GM21381 (cell line): ENCODE data around the gene MFSD8.
"Not testable (repeated sequence)": the region's sequence is repeated elsewhere in the genome, so short reads cannot be mapped to it uniquely, and the experiment has no call there.

Experiments used
- ATAC-seq: cut with Tn5 transposase; IDR thresholded peaks from one replicate; pipeline ENCODE4 v1.9.1; 2021; ENCODE audit warnings: mild to moderate bottlenecking, moderate library complexity; ENCODE audit not compliant: unreplicated experiment

The MFSD8 gene

GRCh38 chr4:127965062-127965802, at the start of gene MFSD8, which contains the start of gene ABHD18:
Gene MFSD8 (minus strand): TSS chr4:127965173. CDS start chr4:127965133, 40 bp downstream.
Gene ABHD18 (plus strand): TSS chr4:127965406. CDS start chr4:127982956, 17,550 bp downstream.
- peak; percentile 95 for ATAC-seq

GRCh38 chr4:128009428-128009827, 44.5 kb upstream of the MFSD8 start:
- ATAC-seq = no peak

- no peak for ATAC-seq
Measured at GRCh38 chr4:128006592-128006991, 41.6 kb upstream of the MFSD8 start.

GRCh38 chr4:127997534-127998388, 32.8 kb upstream of the MFSD8 start:
- peak; percentile 98 for ATAC-seq

- not testable (repeated sequence) for ATAC-seq
Measured at GRCh38 chr4:127996521-127996920, 31.5 kb upstream of the MFSD8 start.

- no peak for ATAC-seq
Measured at GRCh38 chr4:127995776-127996175, 30.8 kb upstream of the MFSD8 start.

- ATAC-seq = no peak
Measured at GRCh38 chr4:127993151-127993550, 28.2 kb upstream of the MFSD8 start.

- ATAC-seq = no peak
Measured at GRCh38 chr4:127988638-127989037, 23.7 kb upstream of the MFSD8 start.

- ATAC-seq = no peak
Measured at GRCh38 chr4:127985989-127986388, 21.0 kb upstream of the MFSD8 start.

- ATAC-seq = no peak
Measured at GRCh38 chr4:127982445-127982844, 17.5 kb upstream of the MFSD8 start.

- ATAC-seq = no peak
Measured at GRCh38 chr4:127978930-127979329, 14.0 kb upstream of the MFSD8 start.

GRCh38 chr4:127975121-127975770, 10.3 kb upstream of the MFSD8 start:
- ATAC-seq = no peak

GRCh38 chr4:127970925-127971324, 6.0 kb upstream of the MFSD8 start:
- not testable (repeated sequence) for ATAC-seq

- no peak for ATAC-seq
Measured at GRCh38 chr4:127968586-127968985, 3.6 kb upstream of the MFSD8 start.

GRCh38 chr4:127967141-127967775, 2.3 kb upstream of the MFSD8 start:
- no peak for ATAC-seq

- ATAC-seq = peak; percentile 27
Measured at GRCh38 chr4:127965803-127966175, 816 bp upstream of the MFSD8 start.

GRCh38 chr4:127964426-127965061, 429 bp downstream of the MFSD8 start:
- ATAC-seq = peak; percentile 22

- ATAC-seq = not testable (repeated sequence)
Measured at GRCh38 chr4:127963633-127964398, 1.2 kb downstream of the MFSD8 start.

GRCh38 chr4:127959794-127960193, 5.2 kb downstream of the MFSD8 start:
- ATAC-seq = no peak

- no peak for ATAC-seq
Measured at GRCh38 chr4:127957105-127957504, 7.9 kb downstream of the MFSD8 start.
